CD4-positive, alpha-beta T cell treated with Interleukin-17A for 4 hours (primary cell): ENCODE results near the gene MTOR.
A peak's percentile ranks its signal among the peaks of the same experiment; 100 is the strongest.
"Not testable (repeated sequence)": the region's sequence is repeated elsewhere in the genome, so short reads cannot be mapped to it uniquely, and the experiment has no call there.

ENCODE experiments used
- DNase-seq: peaks from one replicate; pipeline ENCODE4 v3.0.0-alpha.2; 2020; ENCODE audit warnings: mixed read lengths

The MTOR gene

GRCh38 chr1:11262171-11263049 is at the start of gene MTOR:
TSS of gene MTOR (minus strand) at chr1:11262551. CDS start at chr1:11259409, 3,142 bp downstream.
- DNase-seq, result peak; percentile 96

GRCh38 chr1:11309385-11309784 is 47.0 kb upstream of the MTOR start:
- DNase-seq, result no peak

- no peak for DNase-seq
These were observed 46.4 kb upstream of the MTOR start for GRCh38 chr1:11308699-11309224.

- DNase-seq, result no peak
These were observed 45.5 kb upstream of the MTOR start for GRCh38 chr1:11307852-11308251.

- not testable (repeated sequence) for DNase-seq
These were observed 43.2 kb upstream of the MTOR start for GRCh38 chr1:11305516-11305915.

- DNase-seq, result no peak
These were observed 40.0 kb upstream of the MTOR start for GRCh38 chr1:11302366-11302765.

- no peak for DNase-seq
These were observed 39.2 kb upstream of the MTOR start for GRCh38 chr1:11301601-11302000.

- DNase-seq, result no peak
These were observed 36.8 kb upstream of the MTOR start for GRCh38 chr1:11299225-11299574.

GRCh38 chr1:11298390-11299224 is 36.3 kb upstream of the MTOR start:
- no peak for DNase-seq

- DNase-seq, result not testable (repeated sequence)
These were observed 35.4 kb upstream of the MTOR start for GRCh38 chr1:11297774-11298173.

- DNase-seq, result peak; percentile 49
These were observed 33.6 kb upstream of the MTOR start for GRCh38 chr1:11295905-11296304.

GRCh38 chr1:11294951-11295350 is 32.6 kb upstream of the MTOR start:
- DNase-seq, result peak; percentile 13

- no peak for DNase-seq
These were observed 31.5 kb upstream of the MTOR start for GRCh38 chr1:11293856-11294255.

GRCh38 chr1:11291049-11291448 is 28.7 kb upstream of the MTOR start:
- no peak for DNase-seq

GRCh38 chr1:11289064-11289463 is 26.7 kb upstream of the MTOR start:
- no peak for DNase-seq

- no peak for DNase-seq
These were observed 24.5 kb upstream of the MTOR start for GRCh38 chr1:11286735-11287410.

- no peak for DNase-seq
These were observed 23.8 kb upstream of the MTOR start for GRCh38 chr1:11285883-11286734.

GRCh38 chr1:11284784-11285183 is 22.4 kb upstream of the MTOR start:
- DNase-seq, result no peak

- no peak for DNase-seq
These were observed 20.8 kb upstream of the MTOR start for GRCh38 chr1:11283151-11283550.

GRCh38 chr1:11281518-11282331 is 19.4 kb upstream of the MTOR start:
- no peak for DNase-seq

GRCh38 chr1:11280719-11281376 is 18.5 kb upstream of the MTOR start:
- DNase-seq, result peak; percentile 56
